GM19372 (cell line): Measurements from ENCODE around the gene SPEM3.
A peak's percentile ranks its signal among the peaks of the same experiment; 100 is the strongest.

ENCODE experiments used
- ATAC-seq: cut with Tn5 transposase; IDR thresholded peaks from one replicate; pipeline ENCODE4 v1.9.1; 2021; ENCODE audit warnings: mild to moderate bottlenecking, low read depth, moderate library complexity; ENCODE audit not compliant: unreplicated experiment

The SPEM3 gene

DNA sequence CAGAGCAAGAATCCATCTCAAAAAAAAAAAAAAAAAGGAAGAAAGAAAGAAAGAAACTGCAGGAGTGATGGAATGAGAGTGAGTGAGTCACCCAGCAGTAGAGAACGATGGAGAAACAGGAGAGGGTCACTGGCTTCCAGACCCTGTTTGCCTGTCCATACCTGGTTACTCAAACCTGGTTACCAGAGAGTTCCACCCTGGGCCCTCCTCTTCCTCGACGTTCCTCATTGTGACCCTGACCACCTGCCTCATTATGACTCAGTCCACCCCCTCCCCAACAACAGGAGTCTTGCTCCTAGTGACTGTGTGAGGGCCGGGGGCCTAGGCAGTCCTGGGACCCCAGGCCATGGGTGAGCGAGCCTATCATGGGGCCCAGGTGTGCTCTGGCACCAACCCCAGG, at the start of gene SPEM3:
TSS of gene SPEM3 (plus strand) at position 301 of the 400 bp plus-strand sequence. CDS start at position 347, 46 bp downstream.
- ATAC-seq, result no peak

- ATAC-seq, result no peak
Measured at GRCh38 chr17:7379134-7379533, 49.5 kb upstream of the SPEM3 start.

DNA sequence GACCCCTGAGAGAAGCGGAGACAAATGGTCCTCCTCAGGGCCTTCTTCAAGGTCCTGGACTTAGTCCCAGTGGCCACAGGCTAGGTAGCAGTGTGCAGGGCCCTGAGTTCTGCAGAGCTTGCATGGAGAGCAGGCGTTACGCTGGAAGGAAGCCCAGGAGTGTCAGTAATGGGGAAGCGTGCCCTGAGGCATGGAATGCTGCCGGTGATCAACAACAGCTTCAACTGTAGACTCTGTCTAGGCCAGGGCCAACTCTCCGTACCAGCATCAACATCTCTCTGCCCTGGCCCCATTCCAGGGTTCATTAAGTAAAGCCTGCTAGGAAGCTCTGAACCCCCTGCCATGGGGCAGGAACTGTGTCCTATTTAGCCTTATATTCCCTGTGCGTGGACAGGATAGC, 48.3 kb upstream of the SPEM3 start:
- ATAC-seq, result no peak

DNA sequence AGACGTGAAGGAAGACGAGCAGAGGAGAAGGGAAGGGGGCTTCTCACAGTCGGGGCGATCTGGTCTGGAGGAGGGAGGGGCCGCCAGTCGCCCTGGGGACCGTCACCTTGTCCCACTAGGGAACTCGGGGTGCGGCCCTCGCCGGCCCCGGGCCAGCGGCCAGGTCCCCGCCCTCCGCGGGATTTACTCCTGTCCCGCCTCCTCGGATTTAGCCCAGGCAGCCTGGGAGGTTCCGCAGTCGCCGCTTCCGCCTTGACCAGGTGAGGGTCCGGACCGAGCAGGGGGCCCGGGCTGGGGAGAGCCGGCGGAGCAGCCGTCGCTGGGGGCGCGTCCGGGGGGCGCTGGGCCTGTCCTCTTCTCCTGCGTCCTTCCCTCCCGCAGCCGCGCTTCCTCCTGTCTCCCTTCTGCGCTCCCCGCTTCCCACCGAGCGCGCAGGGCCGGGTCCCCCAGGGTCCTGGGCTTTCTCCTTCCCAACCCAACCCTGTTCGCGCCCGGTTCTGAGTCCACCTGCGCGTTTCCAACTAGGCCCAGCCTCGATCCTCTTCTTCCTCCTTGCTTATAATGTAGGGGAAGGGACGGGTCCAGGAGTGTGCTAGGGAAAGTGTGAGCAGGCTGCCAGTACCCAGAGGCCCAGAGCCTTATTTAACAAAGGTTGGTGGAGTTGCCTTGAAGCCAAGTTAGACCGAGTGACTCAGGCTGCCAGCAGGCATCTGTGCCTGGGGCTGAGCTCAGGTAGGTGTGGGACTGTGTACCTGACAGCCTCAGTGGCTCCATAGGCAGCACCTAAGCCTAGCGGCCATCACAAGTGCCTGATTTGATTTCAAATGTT, 47.6 kb upstream of the SPEM3 start, which contains the start of gene TNK1:
TSS of gene TNK1 (plus strand) at position 235 of the 829 bp plus-strand sequence. CDS start 1,838 bp downstream, outside the sequence.
- ATAC-seq, result no peak

DNA sequence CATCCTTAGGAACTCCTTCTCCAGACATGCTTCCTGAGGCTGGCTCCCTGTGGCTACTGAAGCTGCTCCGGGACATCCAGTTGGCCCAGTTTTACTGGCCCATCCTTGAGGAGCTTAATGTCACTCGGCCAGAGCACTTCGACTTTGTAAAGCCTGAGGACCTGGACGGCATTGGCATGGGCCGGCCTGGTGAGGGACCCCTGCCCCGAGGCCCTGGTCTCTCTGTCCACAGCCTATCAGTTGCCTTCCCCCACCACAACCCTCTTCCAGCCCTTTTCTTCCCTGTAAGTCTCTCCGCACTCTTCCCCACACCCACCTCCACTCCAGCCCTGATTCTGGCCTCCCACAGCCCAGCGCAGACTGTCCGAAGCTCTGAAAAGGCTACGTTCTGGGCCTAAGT, 45.8 kb upstream of the SPEM3 start:
- no peak for ATAC-seq

GRCh38 chr17:7383371-7383741, 45.3 kb upstream of the SPEM3 start:
- no peak for ATAC-seq

GRCh38 chr17:7383742-7384488, 44.7 kb upstream of the SPEM3 start:
- ATAC-seq, result peak; percentile 89

- ATAC-seq, result no peak
Measured at GRCh38 chr17:7384489-7385081, 44.1 kb upstream of the SPEM3 start.

GRCh38 chr17:7388856-7389255, 39.8 kb upstream of the SPEM3 start:
- no peak for ATAC-seq

GRCh38 chr17:7389924-7390910, 38.4 kb upstream of the SPEM3 start:
- no peak for ATAC-seq

DNA sequence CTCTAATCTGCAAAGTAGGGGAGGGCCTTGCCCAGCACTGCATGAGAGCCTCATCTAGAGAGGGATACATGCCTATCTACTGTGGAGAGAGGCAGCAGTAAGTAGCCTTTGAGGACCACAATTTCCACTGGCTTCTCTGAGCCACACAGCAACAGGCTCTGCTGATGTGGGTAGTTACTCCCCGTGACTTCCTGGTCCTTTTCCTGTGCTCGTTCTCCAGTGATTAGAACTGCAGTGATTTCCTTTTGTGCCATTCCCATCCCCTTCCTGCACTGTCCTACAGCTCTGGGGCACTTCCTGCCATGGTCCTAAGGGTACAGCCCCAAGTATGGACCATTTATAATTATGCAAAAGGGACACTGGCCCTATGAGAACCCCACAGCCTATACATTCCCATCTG, 37.4 kb upstream of the SPEM3 start:
- no peak for ATAC-seq

GRCh38 chr17:7392696-7393612, 35.7 kb upstream of the SPEM3 start:
- ATAC-seq, result no peak

DNA sequence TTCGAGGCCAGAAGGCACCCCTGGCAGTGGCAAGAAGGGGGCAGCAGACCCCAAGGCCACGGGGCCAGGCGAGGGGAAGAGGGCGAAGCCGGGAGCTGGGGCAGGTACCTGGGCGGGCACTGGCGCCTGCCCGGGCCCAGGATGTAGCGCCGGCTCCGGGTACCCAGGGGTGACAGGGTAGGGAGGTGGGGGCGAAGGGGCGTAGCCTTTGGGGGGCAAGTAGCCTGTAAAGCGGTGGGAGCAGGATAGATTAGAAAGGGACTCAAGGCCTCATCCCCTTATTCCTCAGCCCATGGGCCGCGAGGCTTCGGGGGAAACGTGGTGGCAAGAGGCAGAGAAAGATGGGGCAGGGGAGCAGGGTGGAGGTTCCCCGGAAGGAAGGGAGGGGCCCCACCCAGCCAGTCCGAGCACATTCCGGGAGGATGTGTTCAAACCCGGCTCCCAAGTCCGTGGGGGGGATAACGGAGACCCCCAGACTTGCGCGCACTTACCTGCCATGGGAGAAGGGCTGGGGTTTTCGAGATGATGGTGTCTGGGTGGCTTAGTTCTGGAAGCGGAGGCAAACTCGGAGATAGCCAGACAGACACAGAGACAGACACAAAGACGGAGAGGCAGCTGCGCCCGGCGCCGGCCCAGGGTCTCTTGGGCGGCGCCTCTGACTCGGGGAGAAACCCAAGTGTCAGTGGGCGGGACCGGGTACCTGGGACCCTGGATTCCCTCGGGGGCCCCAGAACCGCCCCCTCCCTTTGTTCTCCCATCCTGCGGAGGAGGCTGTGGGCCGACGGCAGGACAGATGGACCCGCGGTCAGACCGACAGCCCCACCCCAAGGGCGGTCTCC, 34.8 kb upstream of the SPEM3 start:
- ATAC-seq, result peak; percentile 39

- ATAC-seq, result peak; percentile 78
Measured at GRCh38 chr17:7394452-7395191, 34.0 kb upstream of the SPEM3 start, which contains the start of gene PLSCR3. TSS of gene PLSCR3 (minus strand) at chr17:7394525. CDS start at chr17:7394110, 415 bp downstream.

GRCh38 chr17:7396147-7396546, 32.5 kb upstream of the SPEM3 start:
- ATAC-seq, result no peak

GRCh38 chr17:7398612-7399011, 30.0 kb upstream of the SPEM3 start:
- ATAC-seq, result no peak

DNA sequence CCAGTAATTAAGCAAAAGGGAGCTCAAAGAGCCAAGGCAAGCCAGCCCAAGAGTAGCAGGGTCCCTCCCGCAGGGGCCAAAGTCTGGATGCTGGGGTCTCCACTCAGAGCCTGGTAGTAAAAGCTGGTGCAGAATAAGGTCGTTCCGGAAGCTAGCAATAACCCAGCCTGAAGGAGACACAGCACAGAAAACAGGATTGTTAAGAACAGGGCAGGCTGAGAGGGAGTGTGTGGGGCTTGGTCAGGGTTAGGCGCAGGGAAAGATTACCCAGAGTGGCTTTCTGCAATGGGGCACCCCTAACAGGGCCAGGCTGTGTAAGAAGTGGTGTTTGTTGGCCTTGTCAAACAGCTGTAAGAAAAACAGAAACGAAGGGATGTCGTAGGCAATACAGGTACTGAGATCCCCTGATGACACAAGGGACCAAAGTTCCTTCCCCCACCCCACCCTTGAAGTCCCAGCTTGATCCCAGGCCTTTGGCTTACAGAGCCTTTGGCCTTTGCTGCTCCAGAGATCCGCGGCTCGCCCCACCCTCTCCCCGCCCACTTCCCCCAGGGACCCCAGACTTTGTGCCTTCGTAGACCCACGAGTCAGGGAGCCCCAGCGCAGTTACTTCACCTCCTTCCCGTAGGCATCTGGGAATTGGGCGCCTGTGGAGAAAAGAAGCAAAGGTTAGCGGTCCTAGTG, 25.5 kb upstream of the SPEM3 start:
- no peak for ATAC-seq
